Lower leg skin (tissue), 3 donors: Measurements from ENCODE around the gene PIP5K1C.

ENCODE experiments used
- CTCF ChIP-seq, 3 donors: fragments of 450-650 bp; IDR thresholded peaks; one replicate each; pipeline ENCODE4 v1.5.1; 2016; ENCODE audit warnings: antibody characterized with exemption in 3 of 3, mild to moderate bottlenecking in 3 of 3, moderate library complexity in 2 of 3
- POLR2A ChIP-seq, 2 donors: fragments of 450-650 bp; IDR thresholded peaks; one replicate each; pipeline ENCODE4 v1.6.1; 2016 to 2017; ENCODE audit warnings: antibody characterized with exemption in 2 of 2, mild to moderate bottlenecking in 1 of 2, moderate library complexity in 1 of 2

- TF ChIP-seq POLR2A (IDR thresholded peaks at IDR 0.05) (no peak), CTCF (IDR thresholded peaks at IDR 0.05) (no peak)
These were observed 48.7 kb upstream of the PIP5K1C start for GRCh38 chr19:3748965-3749364.
